Body of pancreas (tissue), 4 donors: ENCODE results near the gene TCF7L1. TPM values are rescaled to one million over a fixed set of nuclear protein-coding genes. Genes with fewer than 3 reads are reported as not detected.

ENCODE experiments used
- ATAC-seq: fragments of 150-250 bp; one replicate; pipeline ENCODE4 v1.9.1; 2016
- DNase-seq, 4 donors: peaks; one replicate each; pipeline ENCODE4 v3.0.0-alpha.2; 2019
- H3K27ac ChIP-seq, 4 donors: fragments of 200-600 bp; sonication (generic); 1 replicate in 3 of 4; 2 replicates in 1 of 4; pipeline versions ENCODE4 v1.5.1 to v1.6.1; 2016 to 2019; ENCODE audit warnings: mild to moderate bottlenecking in 1 of 4, mixed read lengths in 1 of 4, moderate library complexity in 1 of 4
- H3K27me3 ChIP-seq, 2 donors: fragments of 200-600 bp; sonication (generic); one replicate each; pipeline ENCODE4 v1.6.0; 2016; ENCODE audit warnings: mild to moderate bottlenecking in 1 of 2
- H3K36me3 ChIP-seq, 2 donors: fragments of 200-600 bp; sonication (generic); replicated peaks in 1 of 2; 2 replicates each; pipeline ENCODE4 v1.5.1; 2016; ENCODE audit warnings: low read depth in 2 of 2; ENCODE audit not compliant: insufficient read depth in 1 of 2
- H3K4me1 ChIP-seq: fragments of 200-600 bp; sonication (generic); one replicate; pipeline ENCODE4 v1.6.0; 2016
- H3K4me3 ChIP-seq, 2 donors: fragments of 200-600 bp; sonication (generic); 1 replicate in 1 of 2; 2 replicates in 1 of 2; pipeline ENCODE4 v1.5.1; 2016 to 2019
- H3K9me3 ChIP-seq, 3 donors: fragments of 200-600 bp; sonication (generic); 1 replicate in 2 of 3; 2 replicates in 1 of 3; pipeline ENCODE4 v1.5.1; 2016
- CTCF ChIP-seq, 7 experiments: fragments of 450-650 bp in 4 of 7; fragments of 200-600 bp in 3 of 7; sonication (generic) in 3 of 7; IDR thresholded peaks; one replicate each; pipeline ENCODE4 v1.5.1; 2016 to 2019; ENCODE audit warnings: antibody characterized with exemption in 7 of 7
- POLR2A ChIP-seq, 3 donors: fragments of 450-650 bp; IDR thresholded peaks; one replicate each; pipeline ENCODE4 v1.6.1; 2016; ENCODE audit warnings: antibody characterized with exemption in 3 of 3, mild to moderate bottlenecking in 2 of 3
- WGBS, 2 donors: methylation state at CpG; one replicate each; pipeline ENCODE4 v1.1.5; 2017; 5-methylcytosine and 5-hydroxymethylcytosine counted together
- intact Hi-C: fragments of 100-400 bp; cut with DNase I; formaldehyde crosslinking; loops from one replicate; pipeline ENCODE4 v1.15.1; 2023
- total RNA-seq, 2 donors: library from RNA; depleted of rRNA; stranded (reverse); fragments of >200 nt; gene quantifications; one replicate each; pipeline ENCODE4 v1.1.0, GENCODE V29; 2016

Gene TCF7L1
- total RNA-seq, 2 donors from 2014 or later = 2.1 to 4.3 TPM

- Histone ChIP-seq H3K9me3 (no peaks in the 10 kb centered on the region), H3K27me3 (no peaks in the 10 kb centered on the region), H3K27ac (no peak overlapping the region), H3K4me3 (no peak overlapping the region), H3K36me3 (no peaks in the 10 kb centered on the region), H3K4me1 (no peaks in the 10 kb centered on the region)
- ATAC-seq = no peak
- DNase-seq = no peak
- intact Hi-C loops = loop anchor here (10.0 kb wide), 1 partner anchor 430 kb away; the partner anchor contains the start of gene SFTPB
- TF ChIP-seq CTCF (IDR thresholded peaks at IDR 0.05) (no peak), POLR2A (IDR thresholded peaks at IDR 0.05) (no peak)
- 89 to 95% methylated on average over 2 of the region's 2 CpGs for WGBS, 2 donors
Measured at GRCh38 chr2:85234868-85235267, 101.7 kb downstream of the TCF7L1 start.

- no peak for DNase-seq
- Histone ChIP-seq H3K4me3 (no peak overlapping the region), H3K9me3 (no peaks in the 10 kb centered on the region), H3K36me3 (no peaks in the 10 kb centered on the region), H3K4me1 (no peaks in the 10 kb centered on the region), H3K27ac (no peak overlapping the region), H3K27me3 (no peaks in the 10 kb centered on the region)
- 80 to 82% methylated on average over 5 of the region's 5 CpGs for WGBS, 2 donors
- TF ChIP-seq POLR2A (IDR thresholded peaks at IDR 0.05) = no peak
- TF ChIP-seq CTCF (IDR thresholded peaks at IDR 0.05) = no peak
- intact Hi-C loops = loop anchor here (10.0 kb wide), 1 partner anchor 430 kb away; the partner anchor contains the start of gene SFTPB
- no peak for ATAC-seq
Measured at GRCh38 chr2:85235281-85235680, 102.1 kb downstream of the TCF7L1 start.

- intact Hi-C loops = loop anchor here (10.0 kb wide), 1 partner anchor 429 kb away; the partner anchor contains the start of gene SFTPB
- Histone ChIP-seq H3K27me3 (no peaks in the 10 kb centered on the region), H3K9me3 (no peaks in the 10 kb centered on the region), H3K4me1 (no peaks in the 10 kb centered on the region), H3K27ac (no peak overlapping the region), H3K36me3 (no peaks in the 10 kb centered on the region), H3K4me3 (no peak overlapping the region)
- no peak for ATAC-seq
- no peak for DNase-seq
- TF ChIP-seq POLR2A (IDR thresholded peaks at IDR 0.05) (no peak), CTCF (IDR thresholded peaks at IDR 0.05) (no peak)
- 84 to 89% methylated on average over 3 of the region's 3 CpGs for WGBS, 2 donors
Measured at GRCh38 chr2:85236084-85236483, 102.9 kb downstream of the TCF7L1 start.

GRCh38 chr2:85237849-85238565 is 104.8 kb downstream of the TCF7L1 start:
- Histone ChIP-seq H3K4me3 (no peak overlapping the region), H3K36me3 (no peaks in the 10 kb centered on the region), H3K9me3 (no peaks in the 10 kb centered on the region), H3K27me3 (no peaks in the 10 kb centered on the region), H3K4me1 (no peaks in the 10 kb centered on the region), H3K27ac (peak overlapping the region in 2 of 4 donors; percentile 3 to 56)
- peak; percentile 92 for ATAC-seq
- intact Hi-C loops = loop anchor here (10.0 kb wide), 1 partner anchor 427 kb away; the partner anchor contains the start of gene SFTPB
- WGBS, 2 donors = 46 to 53% methylated on average over 26 of the region's 26 CpGs
- peak; percentile 63 to 73 (median 68) for DNase-seq
- TF ChIP-seq POLR2A (IDR thresholded peaks at IDR 0.05) = peak; percentile 12 to 66 (median 58)
- TF ChIP-seq CTCF (IDR thresholded peaks at IDR 0.05) = peak in 1 of 7 experiments; percentile 16
